Measurements from ENCODE around the gene LCE1D.

DNA sequence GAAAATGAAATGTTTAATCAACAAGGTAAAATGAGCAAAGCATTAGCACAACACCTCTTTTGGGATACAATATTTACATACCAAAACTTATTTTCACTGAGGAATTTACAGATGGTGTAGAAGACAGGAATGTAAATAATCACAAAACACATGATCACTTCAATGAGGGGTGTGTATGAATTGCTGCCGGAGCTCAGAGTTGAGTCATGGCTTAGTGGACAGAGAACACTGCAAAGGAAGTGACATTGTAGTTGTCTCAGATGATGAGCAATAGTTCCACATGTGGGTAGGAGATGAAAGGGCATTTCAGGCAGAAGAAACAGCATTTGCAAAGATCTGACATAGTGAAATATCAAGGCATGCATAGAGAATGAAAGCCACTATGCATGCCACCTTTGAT is 44.3 kb upstream of the LCE1D start:
- TF ChIP-seq ZNF274 (IDR thresholded peaks at IDR 0.05; ENCODE audit: low read depth, low read length) (no peak), SUZ12 (IDR thresholded peaks at IDR 0.05; ENCODE audit: extremely low read depth, insufficient read depth, insufficient read length) (no peak), YY1 (IDR thresholded peaks at IDR 0.05; ENCODE audit: insufficient read depth, insufficient read length) (no peak)
